Adrenal gland (tissue), 12 donors: ENCODE data around the gene STK32C. TPM values are rescaled to one million over a fixed set of nuclear protein-coding genes. Genes with fewer than 3 reads are reported as not detected.
A peak's percentile ranks its signal among the peaks of the same experiment; 100 is the strongest.

Experiments
- DNase-seq, 7 donors: peaks; one replicate each; pipeline ENCODE4 v3.0.0-alpha.2; 2019 to 2020
- H3K27ac ChIP-seq, 5 donors: fragments of 200-600 bp; sonication (generic) in 4 of 5; 1 replicate in 3 of 5; 2 replicates in 2 of 5; pipeline versions ENCODE4 v1.5.1 to v1.8.0; 2016 to 2020; ENCODE audit warnings: mild to moderate bottlenecking in 1 of 5
- H3K27me3 ChIP-seq: fragments of 200-600 bp; 2 replicates; pipeline ENCODE4 v1.8.0; 2021
- H3K36me3 ChIP-seq, 2 donors: fragments of 200-600 bp; replicated peaks in 1 of 2; 1 replicate in 1 of 2; 2 replicates in 1 of 2; pipeline versions ENCODE4 v1.5.1 to v1.8.0; 2018 to 2022
- H3K4me1 ChIP-seq, 2 donors: fragments of 200-600 bp; replicated peaks in 1 of 2; 1 replicate in 1 of 2; 2 replicates in 1 of 2; pipeline versions ENCODE4 v1.5.1 to v1.8.0; 2018 to 2021
- H3K4me3 ChIP-seq, 4 donors: fragments of 200-600 bp; sonication (generic) in 3 of 4; one replicate each; pipeline ENCODE4 v1.5.1; 2016 to 2018
- H3K9me3 ChIP-seq, 3 donors: fragments of 200-600 bp; sonication (generic) in 1 of 3; replicated peaks in 1 of 3; 1 replicate in 2 of 3; 2 replicates in 1 of 3; pipeline versions ENCODE4 v1.5.1 to v1.8.0; 2016 to 2021
- CTCF ChIP-seq, 6 experiments: fragments of 450-650 bp in 4 of 6; fragments of 200-600 bp in 2 of 6; sonication (generic) in 1 of 6; IDR thresholded peaks; 1 replicate in 5 of 6; 2 replicates in 1 of 6; pipeline versions ENCODE4 v1.5.1 to v1.8.0; 2016 to 2021; ENCODE audit warnings: antibody characterized with exemption in 6 of 6, mild to moderate bottlenecking in 2 of 6, moderate library complexity in 1 of 6
- POLR2A ChIP-seq, 2 donors: fragments of 450-650 bp; IDR thresholded peaks; one replicate each; pipeline ENCODE4 v1.6.1; 2017; ENCODE audit warnings: antibody characterized with exemption in 2 of 2, mild to moderate bottlenecking in 2 of 2, moderate library complexity in 1 of 2
- whole genome bisulfite sequencing, 4 donors: extraction: QIAGEN DNeasy Blood & Tissue Kit in 2 of 4; methylation state at CpG; one replicate each; pipeline versions ENCODE4 v1.1.5 to v1.1.7; 2013 to 2017; 5-methylcytosine and 5-hydroxymethylcytosine counted together
- intact Hi-C, 2 donors: fragments of 100-400 bp; cut with DNase I; formaldehyde crosslinking; loops; one replicate each; pipeline versions ENCODE4 v1.14.1 to v1.15.0; 2022 to 2023
- polyA plus RNA-seq, 3 donors: library from polyadenylated mRNA; stranded (reverse); fragments of 200-250 nt in 2 of 3; fragments of 350-450 nt in 1 of 3; fragmentation: Illumina TruSeq in 1 of 3; extraction: RNeasy Lipid Tissue Mini Kit (QIAGEN cat#74804) in 1 of 3; gene quantifications; one replicate each; pipeline ENCODE4 v1.2.3, GENCODE V29; 2013 to 2014
- total RNA-seq, 9 donors: library from RNA; depleted of rRNA in 4 of 9; stranded (reverse); fragments of >200 nt in 4 of 9; fragments of 120-200 nt in 1 of 9; fragmentation: NEBNext Ultra II Directional in 1 of 9; extraction: Animal tissue kit (Norgen Biotek cat#: 25700) in 1 of 9; gene quantifications; one replicate each; pipeline versions ENCODE4 v1.1.0 to v1.2.4, GENCODE V29; 2013 to 2023
- donor health status: healthy with polysubstance abuse.
- donor health status: Bipolar disorder and iron deficiency.
- donor health status: DM: yes; HTN: yes; CAD: no.
- donor health status: DM: no; HTN: no; CAD: no.
- donor health status: DM: no; HTN: no; CAD: no.
- donor health status: DM: yes; HTN: yes; CAD: no.

STK32C gene
- total and polyA plus RNA-seq, 12 donors, result 2.8 to 36.5 (median 15.9) TPM

GRCh38 chr10:132240581-132240980, 67.2 kb downstream of the STK32C start:
- Histone ChIP-seq H3K4me3 (no peak overlapping the region), H3K4me1 (no peaks in the 10 kb centered on the region), H3K36me3 (no peaks in the 10 kb centered on the region), H3K27me3 (no peaks in the 10 kb centered on the region), H3K9me3 (no peaks in the 10 kb centered on the region), H3K27ac (no peak overlapping the region)
- DNase-seq, result no peak
- 86 to 89% (median 88%) methylated on average over 5 to 16 of the region's 16 CpGs for WGBS, 4 donors
- TF ChIP-seq POLR2A (IDR thresholded peaks at IDR 0.05) (no peak), CTCF (IDR thresholded peaks at IDR 0.05) (no peak)
- intact Hi-C loops, result no loop called here

GRCh38 chr10:132240156-132240555, 67.6 kb downstream of the STK32C start:
- intact Hi-C loops, result no loop called here
- no peak overlapping the region for H3K4me3 ChIP-seq
- no peak overlapping the region for H3K27ac ChIP-seq
- no peaks in the 10 kb centered on the region for H3K9me3 ChIP-seq
- no peaks in the 10 kb centered on the region for H3K4me1 ChIP-seq
- peak in 1 of 7 donors; percentile 62 for DNase-seq
- TF ChIP-seq CTCF (IDR thresholded peaks at IDR 0.05) (no peak), POLR2A (IDR thresholded peaks at IDR 0.05) (no peak)
- WGBS, 4 donors, result 76 to 94% (median 88%) methylated on average over 3 to 15 of the region's 15 CpGs
- H3K36me3 ChIP-seq, result no peaks in the 10 kb centered on the region
- no peaks in the 10 kb centered on the region for H3K27me3 ChIP-seq

- H3K27me3 ChIP-seq, result no peaks in the 10 kb centered on the region
- H3K36me3 ChIP-seq, result no peaks in the 10 kb centered on the region
- TF ChIP-seq POLR2A (IDR thresholded peaks at IDR 0.05) (no peak), CTCF (IDR thresholded peaks at IDR 0.05) (no peak)
- H3K4me3 ChIP-seq, result no peak overlapping the region
- WGBS, 4 donors, result 86 to 92% (median 88%) methylated on average over 8 to 29 of the region's 29 CpGs
- DNase-seq, result peak in 1 of 7 donors; percentile 85
- H3K9me3 ChIP-seq, result no peaks in the 10 kb centered on the region
- intact Hi-C loops, result no loop called here
- H3K27ac ChIP-seq, result no peak overlapping the region
- H3K4me1 ChIP-seq, result no peaks in the 10 kb centered on the region
Observed at GRCh38 chr10:132239126-132240031, 68.4 kb downstream of the STK32C start.

- no peak for DNase-seq
- intact Hi-C loops, result no loop called here
- Histone ChIP-seq H3K27ac (no peak overlapping the region), H3K4me3 (no peak overlapping the region), H3K4me1 (no peaks in the 10 kb centered on the region), H3K9me3 (no peaks in the 10 kb centered on the region), H3K27me3 (no peaks in the 10 kb centered on the region), H3K36me3 (no peaks in the 10 kb centered on the region)
- TF ChIP-seq CTCF (IDR thresholded peaks at IDR 0.05), result no peak
- no peak for TF ChIP-seq POLR2A (IDR thresholded peaks at IDR 0.05)
- WGBS, 4 donors, result 86 to 94% (median 90%) methylated on average over 14 to 17 of the region's 17 CpGs
Observed at GRCh38 chr10:132238371-132239125, 69.2 kb downstream of the STK32C start.
